NCI-H2029 (cell line): ENCODE data around the gene DFFB.

Source experiments
- DNase-seq: peaks from one replicate; lab custom pipeline; 2025; lab: John Stamatoyannopoulos, UW

The DFFB gene

DNA sequence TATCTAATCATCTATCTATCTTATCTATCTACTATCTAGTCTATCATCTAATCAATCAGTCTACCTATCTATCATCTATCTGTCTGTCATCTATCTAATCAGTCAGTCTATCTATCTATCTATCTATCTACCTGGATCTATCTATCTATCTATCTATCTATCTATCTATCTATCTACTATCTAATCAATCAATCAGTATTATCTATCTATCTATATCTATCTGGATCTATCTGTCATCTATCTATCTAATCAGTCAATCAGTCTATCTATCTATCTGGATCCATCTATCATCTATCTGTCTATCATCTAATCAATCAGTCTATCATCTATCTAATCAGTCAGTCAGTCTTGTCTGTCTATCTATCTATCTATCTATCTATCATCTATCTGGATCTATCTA, 69.7 kb downstream of the DFFB start:
- no peak for DNase-seq

DNA sequence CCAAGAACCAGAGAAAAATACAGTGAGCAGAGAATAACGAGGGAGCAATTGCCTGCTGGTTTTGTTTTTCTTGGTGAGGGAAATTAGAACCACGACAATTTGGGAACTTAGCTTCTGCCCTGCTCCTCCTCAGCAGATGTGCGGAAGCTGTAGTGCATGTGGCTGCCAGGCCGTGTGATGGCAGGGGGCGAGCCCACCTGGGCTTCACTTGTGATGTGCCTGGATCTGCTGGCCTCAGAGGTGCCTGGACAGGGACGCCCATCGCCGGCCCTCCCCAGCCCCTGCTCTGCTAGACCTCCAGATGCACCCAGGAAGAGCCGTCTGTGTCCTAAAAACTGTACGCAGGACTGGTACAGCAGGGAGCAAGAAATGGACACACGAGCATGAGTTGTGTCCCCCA, 71.3 kb downstream of the DFFB start:
- no peak for DNase-seq

DNA sequence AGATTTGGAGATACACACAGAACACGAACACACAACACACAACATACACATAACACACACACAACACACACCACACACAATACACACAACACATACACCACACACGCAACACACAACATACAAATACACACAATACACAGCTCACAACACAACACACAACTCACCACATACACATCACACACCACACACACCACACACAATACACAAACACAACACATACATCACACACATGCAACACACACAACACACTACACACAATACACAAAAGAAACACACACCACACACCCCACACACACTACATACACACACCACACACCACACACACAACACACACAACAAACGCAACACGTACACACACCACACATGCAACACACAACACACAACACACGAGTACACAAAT, 71.8 kb downstream of the DFFB start:
- no peak for DNase-seq

DNA sequence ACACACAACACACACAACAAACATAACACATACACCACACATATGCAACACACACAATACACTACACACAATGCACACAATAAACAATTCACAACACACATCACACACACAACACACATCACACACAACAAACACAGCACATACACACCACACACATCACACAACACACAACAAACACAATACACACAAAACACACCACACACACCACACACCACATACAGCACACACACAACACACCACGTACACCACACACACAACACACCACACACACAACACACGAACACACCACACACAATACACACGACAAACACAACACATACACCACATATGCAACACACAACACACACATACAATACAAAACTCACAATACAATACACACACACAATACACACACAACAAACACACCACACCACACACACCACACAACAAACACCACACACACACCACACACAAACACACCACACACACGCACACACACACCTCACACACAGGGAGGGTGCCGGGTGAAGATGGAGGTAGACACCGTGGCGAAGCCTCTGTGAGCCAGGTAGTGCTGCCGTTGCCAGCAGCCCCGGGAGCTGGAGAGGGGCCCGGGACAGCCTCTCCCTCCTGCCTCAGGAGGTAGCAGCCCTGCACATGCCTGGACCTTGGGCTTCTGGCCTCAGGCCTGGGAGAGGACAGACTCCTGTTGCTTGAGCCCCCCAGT, 73.2 kb downstream of the DFFB start:
- DNase-seq: no peak

DNA sequence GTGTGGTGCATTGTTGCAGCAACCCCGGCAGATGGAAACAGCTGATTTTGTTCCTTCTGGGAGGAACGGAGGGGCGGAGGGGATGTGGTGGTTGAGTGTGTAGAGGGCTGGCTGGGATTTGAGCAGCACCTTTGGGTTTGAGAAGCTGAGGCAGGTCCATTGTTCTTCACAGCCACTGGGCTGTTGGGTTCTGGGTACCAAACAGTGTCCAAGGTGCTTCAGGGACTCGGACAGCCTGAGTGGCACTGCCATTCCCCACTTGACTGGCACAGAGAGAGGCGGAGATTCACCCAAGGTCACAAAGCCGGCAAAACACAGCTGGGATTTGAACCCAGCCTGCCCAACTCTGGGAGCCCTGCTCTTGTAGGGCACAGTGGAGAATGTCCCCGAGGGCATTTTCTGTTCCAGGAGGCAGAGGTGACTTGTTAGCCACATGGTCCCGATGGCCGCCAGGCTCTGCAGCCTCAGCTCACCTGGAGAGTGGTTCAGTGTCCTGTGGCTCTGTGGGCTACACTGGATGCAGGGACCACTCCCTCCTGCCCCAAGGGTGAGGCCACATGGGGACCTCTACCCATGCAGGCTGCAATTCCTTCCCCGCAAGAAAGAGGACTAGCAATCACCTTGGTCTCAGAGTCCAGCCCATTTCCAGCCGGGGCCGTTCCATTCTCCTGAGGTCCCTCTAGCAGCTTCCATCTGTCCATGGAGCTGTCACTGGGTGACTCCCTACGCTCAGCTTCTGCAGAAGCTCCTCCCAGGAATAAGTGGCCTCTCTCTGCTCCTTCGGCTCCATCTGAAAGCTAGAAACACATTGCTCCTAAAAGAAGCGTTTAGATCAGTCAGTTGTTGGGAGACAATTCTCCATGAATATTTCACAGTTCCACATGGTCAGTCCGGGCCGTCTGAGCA, 74.0 kb downstream of the DFFB start:
- DNase-seq: no peak

DNA sequence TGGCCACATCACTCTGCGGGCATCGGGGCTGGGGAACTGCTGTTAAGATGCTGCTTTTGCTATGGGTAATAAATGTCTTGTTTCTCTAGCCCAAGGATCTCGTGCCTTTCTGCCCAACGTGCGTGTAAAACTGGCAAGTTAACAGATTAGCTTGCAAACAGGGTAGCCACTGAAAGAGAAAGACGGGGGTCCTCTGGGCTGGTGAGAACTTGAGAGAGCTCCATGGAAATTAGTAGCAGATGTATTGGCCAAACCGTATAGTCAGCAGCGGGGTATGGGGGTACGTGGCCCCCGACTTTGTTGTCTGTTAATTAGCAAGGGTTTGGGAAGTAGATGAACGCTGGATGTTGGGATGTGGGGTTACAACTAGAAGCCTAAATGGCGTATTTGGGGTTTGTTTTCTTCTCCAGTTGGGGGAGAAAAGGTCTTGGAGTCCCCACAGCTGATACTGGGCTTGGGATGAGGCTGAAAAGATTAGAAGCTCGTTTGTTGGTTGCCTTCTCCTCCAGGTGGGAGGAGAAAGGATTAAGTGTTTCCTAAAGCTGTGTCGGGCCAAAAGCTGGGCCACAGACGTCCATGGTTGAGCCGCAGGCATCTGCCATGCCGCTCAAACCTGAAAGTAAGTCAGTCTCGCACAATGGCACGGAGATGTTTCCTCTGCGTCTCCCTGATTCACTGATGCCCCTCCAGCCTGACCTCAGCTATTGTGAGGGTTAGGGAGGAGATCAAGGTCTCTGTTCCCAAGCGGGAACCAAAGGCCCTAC, 75.1 kb downstream of the DFFB start:
- no peak for DNase-seq
